Thyroid gland (tissue), 4 donors: ENCODE measurements around the gene SLC15A2.

Experiments
- POLR2A ChIP-seq, 2 donors: fragments of 450-650 bp; IDR thresholded peaks; one replicate each; pipeline ENCODE4 v1.6.1; 2017; ENCODE audit warnings: antibody characterized with exemption in 2 of 2, mild to moderate bottlenecking in 2 of 2, moderate library complexity in 1 of 2
- TF ChIP-seq, protein P1 (sequence below), 6 experiments: fragments of 200-600 bp in 3 of 6; fragments of 450-650 bp in 3 of 6; sonication (generic) in 3 of 6; IDR thresholded peaks; one replicate each; pipeline ENCODE4 v1.5.1; 2016 to 2019; ENCODE audit warnings: antibody characterized with exemption in 6 of 6, mild to moderate bottlenecking in 2 of 6, inconsistent platforms in 1 of 6, moderate library complexity in 1 of 6

DNA sequence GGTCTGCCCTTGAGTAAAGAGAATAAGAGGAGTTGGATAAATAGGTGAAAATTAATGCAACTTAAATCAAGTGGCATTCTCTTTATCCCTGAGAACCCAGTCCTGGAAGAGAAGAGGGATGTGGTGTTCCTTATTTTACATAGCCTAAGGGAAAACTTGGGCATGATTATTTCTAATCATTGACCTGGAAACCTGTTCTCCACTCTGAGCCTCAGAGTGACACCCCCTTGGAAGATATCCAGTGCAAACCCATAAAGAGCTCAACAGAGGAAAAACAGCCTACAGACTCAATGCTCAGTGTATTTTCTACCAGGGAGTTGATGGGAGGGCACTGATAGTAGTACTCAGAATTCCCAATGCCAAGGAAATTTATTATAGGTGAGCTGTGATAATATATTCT is 22.0 kb downstream of the SLC15A2 start:
- TF ChIP-seq POLR2A (IDR thresholded peaks at IDR 0.05): no peak
- TF ChIP-seq, protein P1, sequence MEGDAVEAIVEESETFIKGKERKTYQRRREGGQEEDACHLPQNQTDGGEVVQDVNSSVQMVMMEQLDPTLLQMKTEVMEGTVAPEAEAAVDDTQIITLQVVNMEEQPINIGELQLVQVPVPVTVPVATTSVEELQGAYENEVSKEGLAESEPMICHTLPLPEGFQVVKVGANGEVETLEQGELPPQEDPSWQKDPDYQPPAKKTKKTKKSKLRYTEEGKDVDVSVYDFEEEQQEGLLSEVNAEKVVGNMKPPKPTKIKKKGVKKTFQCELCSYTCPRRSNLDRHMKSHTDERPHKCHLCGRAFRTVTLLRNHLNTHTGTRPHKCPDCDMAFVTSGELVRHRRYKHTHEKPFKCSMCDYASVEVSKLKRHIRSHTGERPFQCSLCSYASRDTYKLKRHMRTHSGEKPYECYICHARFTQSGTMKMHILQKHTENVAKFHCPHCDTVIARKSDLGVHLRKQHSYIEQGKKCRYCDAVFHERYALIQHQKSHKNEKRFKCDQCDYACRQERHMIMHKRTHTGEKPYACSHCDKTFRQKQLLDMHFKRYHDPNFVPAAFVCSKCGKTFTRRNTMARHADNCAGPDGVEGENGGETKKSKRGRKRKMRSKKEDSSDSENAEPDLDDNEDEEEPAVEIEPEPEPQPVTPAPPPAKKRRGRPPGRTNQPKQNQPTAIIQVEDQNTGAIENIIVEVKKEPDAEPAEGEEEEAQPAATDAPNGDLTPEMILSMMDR (IDR thresholded peaks at IDR 0.05): no peak
